ENCODE measurements around the gene CALML5.
"Not testable (repeated sequence)": the region's sequence is repeated elsewhere in the genome, so short reads cannot be mapped to it uniquely, and the experiment has no call there.

The CALML5 gene

DNA sequence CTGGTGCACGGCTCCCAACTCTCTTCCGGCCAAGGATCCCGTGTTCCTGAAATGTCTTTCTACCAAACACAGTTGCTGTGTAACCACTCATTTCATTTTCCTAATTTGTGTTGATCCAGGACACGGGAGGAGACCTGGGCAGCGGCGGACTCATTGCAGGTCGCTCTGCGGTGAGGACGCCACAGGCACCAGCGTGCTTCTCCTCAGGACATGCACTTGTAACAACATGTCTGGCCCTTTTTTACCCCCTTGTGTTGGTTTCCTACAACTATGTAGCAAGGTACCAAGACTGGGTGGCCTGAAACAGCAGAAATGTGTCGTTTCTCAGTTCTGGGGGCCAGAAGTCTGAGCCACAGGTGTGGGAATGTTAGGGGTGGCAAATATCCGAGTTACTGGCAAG, 18.2 kb downstream of the CALML5 start:
- DNase-seq (ENCODE audit: low spot score) = no peak

GRCh38 chr10:5480162-5480941, 19.0 kb downstream of the CALML5 start:
- no peak for DNase-seq (ENCODE audit: low spot score)

- DNase-seq (ENCODE audit: low spot score) = no peak
Measured at GRCh38 chr10:5479481-5480161, 19.7 kb downstream of the CALML5 start.

DNA sequence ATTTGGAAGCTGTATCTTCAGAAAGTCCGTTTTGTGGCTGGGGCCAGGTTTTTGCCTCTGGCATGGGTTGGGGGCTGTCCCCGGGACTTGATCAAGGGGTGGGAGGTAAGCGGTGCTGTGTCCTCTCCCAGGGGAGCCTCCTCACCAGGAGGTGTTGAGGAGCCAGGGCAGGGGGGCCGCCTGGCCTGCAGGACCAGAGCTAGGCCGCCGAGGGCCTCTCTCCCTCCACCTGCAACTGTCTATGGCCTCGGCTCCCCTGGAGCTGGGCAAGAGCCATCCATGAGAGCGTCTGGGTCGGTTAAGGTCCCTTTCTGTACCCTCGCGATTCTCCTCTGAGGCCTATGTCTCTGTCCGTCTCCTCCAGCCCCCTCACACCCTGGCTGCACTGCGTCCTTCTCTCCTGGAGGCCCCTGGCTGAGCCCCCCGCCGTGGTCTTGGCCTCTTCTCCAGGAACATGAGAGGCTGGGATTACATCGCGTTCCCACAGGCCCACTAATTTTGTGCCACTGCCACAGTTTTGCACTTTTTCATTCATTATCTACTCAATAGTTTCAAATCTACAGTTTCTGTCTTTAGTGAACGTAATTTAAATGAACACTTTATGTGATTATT, 20.6 kb downstream of the CALML5 start:
- DNase-seq (ENCODE audit: low spot score) = no peak

- no peak for DNase-seq (ENCODE audit: low spot score)
Measured at GRCh38 chr10:5477948-5478693, 21.2 kb downstream of the CALML5 start.

- DNase-seq (ENCODE audit: low spot score) = no peak
Measured at GRCh38 chr10:5476918-5477525, 22.3 kb downstream of the CALML5 start.

DNA sequence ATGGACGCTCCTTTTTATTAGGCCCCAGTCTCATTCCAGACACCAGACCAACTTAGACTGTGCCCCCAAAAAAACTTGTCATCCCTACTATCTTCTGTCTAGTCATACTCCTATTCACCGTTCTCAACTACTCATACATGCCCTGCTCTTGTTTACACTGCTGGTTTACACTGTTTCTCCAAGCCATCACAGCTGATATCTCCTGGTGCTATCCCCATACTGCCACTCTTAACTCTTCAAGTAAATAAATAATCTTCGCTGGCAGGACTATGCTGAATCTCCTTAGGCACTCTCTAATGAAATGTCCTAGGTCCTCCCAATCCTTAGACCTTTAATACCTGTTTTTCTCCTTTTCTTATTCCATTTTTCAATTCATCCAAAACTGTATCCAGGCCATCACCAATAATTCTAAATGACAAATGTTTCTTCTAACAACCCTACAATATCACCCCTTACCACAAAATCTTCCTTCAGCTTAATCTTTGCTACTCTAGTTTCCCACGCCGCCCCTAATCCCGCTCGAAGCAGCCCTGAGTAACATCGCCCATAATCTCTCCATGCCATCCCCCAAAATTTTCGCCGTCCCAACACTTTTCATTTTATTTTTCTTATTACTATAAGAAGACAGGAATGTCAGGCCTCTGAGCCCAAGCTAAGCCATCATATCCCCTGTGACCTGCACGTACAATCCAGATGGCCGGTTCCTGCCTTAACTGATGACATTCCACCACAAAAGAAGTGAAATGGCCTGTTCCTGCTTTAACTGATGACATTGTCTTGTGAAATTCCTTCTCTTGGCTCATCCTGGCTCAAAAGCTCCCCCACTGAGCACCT, 23.2 kb downstream of the CALML5 start:
- not testable (repeated sequence) for DNase-seq (ENCODE audit: low spot score)

DNA sequence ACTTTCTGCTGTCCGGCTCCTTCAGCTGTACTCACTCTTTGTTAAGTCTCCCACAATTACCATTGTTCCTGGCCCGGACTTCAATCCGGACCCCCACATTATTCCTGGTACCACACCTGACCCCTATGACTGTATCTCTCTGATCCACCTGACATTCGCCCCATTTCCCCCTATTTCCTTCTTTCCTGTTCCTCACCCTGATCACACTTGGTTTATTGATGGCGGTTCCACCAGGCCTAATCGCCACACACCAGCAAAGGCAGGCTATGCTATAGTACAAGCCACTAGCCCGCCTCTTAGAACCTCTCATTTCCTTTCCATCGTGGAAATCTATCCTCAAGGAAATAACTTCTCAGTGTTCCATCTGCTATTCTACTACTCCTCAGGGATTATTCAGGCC, 24.3 kb downstream of the CALML5 start:
- DNase-seq (ENCODE audit: low spot score) = not testable (repeated sequence)

GRCh38 chr10:5474642-5475041, 24.7 kb downstream of the CALML5 start:
- DNase-seq (ENCODE audit: low spot score) = not testable (repeated sequence)

- DNase-seq (ENCODE audit: low spot score) = no peak
Measured at GRCh38 chr10:5470062-5470751, 29.2 kb downstream of the CALML5 start.

- DNase-seq (ENCODE audit: low spot score) = no peak
Measured at GRCh38 chr10:5469353-5470061, 29.9 kb downstream of the CALML5 start.

DNA sequence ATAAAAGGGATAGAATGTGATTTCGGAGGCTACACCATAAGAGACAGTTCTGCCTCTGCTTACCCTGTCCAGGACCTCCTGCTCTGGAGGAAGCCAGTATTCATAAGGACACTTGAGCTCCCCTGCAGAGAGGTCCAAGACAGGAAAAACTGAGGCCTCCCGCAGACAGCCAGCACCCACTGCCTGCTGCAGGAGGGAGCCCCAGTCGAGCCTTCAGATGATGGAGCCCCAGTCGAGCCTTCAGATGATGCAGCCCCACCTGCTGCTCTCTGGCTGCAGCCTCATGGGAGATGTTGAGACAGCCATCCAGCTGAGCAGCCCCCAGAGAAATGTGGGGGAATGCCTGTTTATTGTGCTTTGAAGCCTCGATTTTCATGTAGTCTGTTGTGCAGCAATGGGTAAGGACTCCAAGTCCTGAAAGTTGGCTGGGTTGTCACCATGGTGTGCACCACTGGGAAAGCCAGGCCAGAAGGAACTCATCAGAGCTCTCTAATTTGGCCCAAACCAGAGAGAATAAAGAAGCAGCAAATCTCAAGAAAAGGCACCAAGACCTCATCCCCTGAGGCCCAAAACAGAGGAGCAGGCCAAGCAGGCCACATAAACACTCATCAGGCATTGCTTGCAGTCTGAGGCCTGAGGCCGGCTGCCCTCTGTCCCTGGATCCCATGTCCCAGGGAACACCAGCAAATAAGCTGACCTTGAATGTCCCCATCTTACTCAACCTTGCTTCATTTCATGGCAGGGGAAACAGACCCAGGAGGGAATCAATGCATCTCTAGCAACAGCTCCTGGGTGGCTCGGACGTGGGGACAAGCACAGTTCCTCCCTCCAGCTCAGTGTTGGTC, 30.9 kb downstream of the CALML5 start:
- DNase-seq (ENCODE audit: low spot score) = no peak

DNA sequence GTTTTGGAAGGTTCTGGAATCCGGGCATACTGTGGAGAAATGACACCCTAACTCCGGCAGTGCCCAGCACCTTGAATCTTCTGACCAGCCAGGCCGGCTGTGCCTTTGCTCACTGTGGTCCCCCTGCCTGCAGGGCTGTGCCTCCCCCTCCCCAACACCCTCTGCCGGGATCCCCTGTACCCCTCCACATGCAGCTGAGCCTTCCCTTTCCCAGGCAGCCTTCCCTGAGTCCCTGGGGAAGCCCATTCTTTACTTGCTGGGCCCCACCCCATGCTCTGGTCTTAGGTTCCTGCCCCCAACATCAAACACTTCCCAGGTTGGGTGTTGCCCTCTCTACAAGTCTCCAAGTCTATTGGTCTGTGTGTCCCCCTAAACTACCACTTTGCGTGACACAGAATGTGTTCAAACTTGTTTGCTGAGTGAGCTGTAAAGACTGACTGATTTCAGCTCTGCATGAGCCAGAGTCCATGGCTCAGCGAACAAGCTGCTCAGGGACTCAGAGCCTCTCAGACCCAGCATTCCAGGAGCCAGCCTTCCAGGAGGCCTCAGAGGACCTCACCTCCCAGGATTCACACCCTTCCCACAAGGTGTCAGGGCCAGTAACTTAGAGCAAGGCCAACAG, 31.6 kb downstream of the CALML5 start:
- DNase-seq (ENCODE audit: low spot score) = no peak

- DNase-seq (ENCODE audit: low spot score) = no peak
Measured at GRCh38 chr10:5467207-5467535, 32.2 kb downstream of the CALML5 start.

DNA sequence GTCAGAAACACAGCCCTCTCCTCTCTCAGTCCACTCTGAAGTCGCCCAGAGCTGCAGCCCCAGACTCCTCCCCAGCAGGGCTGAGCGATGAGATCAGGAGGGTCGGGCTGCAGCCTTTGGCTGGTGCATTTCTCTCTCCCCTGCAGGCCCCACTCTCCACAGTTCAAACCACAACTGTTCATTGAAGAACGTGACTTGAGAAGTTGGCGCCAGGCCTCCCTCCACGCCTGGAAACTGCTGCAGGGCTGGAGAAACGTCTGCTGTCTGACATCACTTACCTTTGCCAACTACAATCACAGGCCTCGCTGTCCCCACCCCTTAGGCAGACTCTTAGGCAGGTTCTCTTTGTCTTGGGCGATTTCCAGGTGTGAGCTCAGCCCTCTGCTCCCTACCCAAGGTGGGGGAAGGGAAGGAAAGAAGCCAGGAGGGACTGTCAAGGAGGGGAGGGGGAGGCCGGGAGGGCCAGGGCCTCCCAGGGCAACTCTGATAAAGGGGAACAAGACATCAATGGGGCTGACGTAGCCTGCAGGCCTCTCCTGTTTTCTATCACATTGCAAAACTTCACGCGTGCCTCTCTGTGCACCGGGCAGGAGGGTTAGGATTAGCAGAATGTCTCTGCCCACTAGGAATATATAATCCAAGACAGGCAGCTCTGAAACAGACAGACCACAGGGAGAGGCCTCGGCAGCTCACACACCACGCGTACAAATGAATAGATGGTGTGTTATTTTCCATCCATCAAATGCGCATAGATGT, 32.7 kb downstream of the CALML5 start:
- no peak for DNase-seq (ENCODE audit: low spot score)

DNA sequence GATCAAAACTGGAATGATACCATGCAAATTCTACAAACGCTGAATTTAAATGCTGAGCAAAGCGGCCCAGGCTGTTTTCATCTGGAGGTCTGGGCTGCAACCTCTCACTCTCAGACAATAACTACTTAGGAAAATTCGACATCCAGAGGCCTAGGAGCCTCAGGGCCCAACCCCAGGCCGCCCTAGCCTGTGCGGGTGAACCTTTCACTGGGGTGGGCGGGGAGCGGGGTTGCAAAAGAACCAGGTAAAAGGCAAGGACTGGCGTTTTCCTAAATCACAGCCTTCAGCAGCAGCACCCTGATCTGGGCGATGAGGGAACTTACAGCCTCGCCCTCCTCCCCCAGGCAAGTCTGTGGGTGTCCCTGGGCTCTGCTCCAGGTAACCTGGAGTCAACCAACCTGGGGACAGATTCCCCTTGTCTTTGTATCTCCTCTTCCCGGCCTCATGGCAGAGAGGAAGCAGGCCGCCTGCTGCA, 33.4 kb downstream of the CALML5 start:
- no peak for DNase-seq (ENCODE audit: low spot score)

DNA sequence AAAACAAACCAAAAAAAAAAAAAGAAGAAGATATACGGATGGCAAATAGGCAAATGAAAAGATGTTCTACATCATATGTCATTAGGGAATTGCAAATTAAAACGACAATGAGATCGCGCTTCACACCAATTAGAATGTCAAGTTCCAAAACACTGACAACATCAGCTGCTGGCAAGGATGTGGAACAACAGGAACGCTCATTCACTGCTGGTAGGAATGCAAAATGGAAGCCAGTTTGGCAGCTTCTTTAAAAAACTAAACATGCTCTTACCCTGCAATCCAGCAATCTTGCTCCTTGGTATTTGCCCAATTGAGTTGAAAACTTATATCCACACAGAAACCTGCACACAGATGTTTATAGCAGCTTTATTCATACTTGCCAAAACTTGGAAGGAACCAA, 34.8 kb downstream of the CALML5 start:
- DNase-seq (ENCODE audit: low spot score) = no peak

- DNase-seq (ENCODE audit: low spot score) = no peak
Measured at GRCh38 chr10:5462841-5463293, 36.5 kb downstream of the CALML5 start.
